Caco-2 (cell line): Measurements from ENCODE around the gene KCTD18. TPM values are rescaled to one million over a fixed set of nuclear protein-coding genes. Genes with fewer than 3 reads are reported as not detected.

Source experiments
- BruUV-seq: library from RNA; stranded (reverse); fragments of 400-500 nt; replicated peaks from 2 replicates; lab custom pipeline; 2021; lab: Mats Ljungman, UMichigan
- CTCF ChIA-PET: fragments of 300-600 bp; sonication (Branson Sonifier 250); formaldehyde crosslinking; loops from one replicate; lab custom pipeline; 2022; ENCODE audit warnings: antibody characterized with exemption; lab: Charles Lee
- POLR2A ChIA-PET: fragments of 300-600 bp; sonication (Branson Sonifier 250); formaldehyde crosslinking; loops from one replicate; lab custom pipeline; 2022; ENCODE audit warnings: antibody characterized with exemption; lab: Charles Lee
- DNase-seq, 2 experiments: peaks; one replicate each; pipeline versions ENCODE4 v3.0.0 to v3.0.0-alpha.2; 2020 to 2022
- H3K27me3 ChIP-seq: replicated peaks from 2 replicates; pipeline ENCODE4 v1.6.0; 2011; ENCODE audit warnings: low read length; ENCODE audit not compliant: control insufficient read depth, insufficient read depth
- H3K36me3 ChIP-seq: 2 replicates; pipeline ENCODE4 v1.5.1; 2011; ENCODE audit warnings: low read length; ENCODE audit not compliant: control insufficient read depth, insufficient read depth
- H3K4me1 ChIP-seq: fragments of 250-450 bp; sonication (Bioruptor Pico); 2 replicates; pipeline ENCODE4 v1.5.1; 2020; ENCODE audit warnings: mild to moderate bottlenecking
- H3K4me3 ChIP-seq: 2 replicates; pipeline ENCODE4 v1.5.1; 2011; ENCODE audit warnings: low read depth, mild to moderate bottlenecking, control low read depth, low read length
- H3K9me3 ChIP-seq: fragments of 250-450 bp; sonication (Bioruptor Pico); 2 replicates; pipeline ENCODE4 v1.5.1; 2020; ENCODE audit warnings: mild to moderate bottlenecking, moderate library complexity
- H3K27ac Mint-ChIP-seq: one replicate; pipeline ENCODE4 v1.8.0; 2022; ENCODE audit warnings: mixed read lengths; ENCODE audit not compliant: unreplicated experiment
- H3K27me3 Mint-ChIP-seq: one replicate; pipeline ENCODE4 v1.8.0; 2022; ENCODE audit warnings: mixed read lengths; ENCODE audit not compliant: insufficient read depth, unreplicated experiment
- H3K36me3 Mint-ChIP-seq: one replicate; pipeline ENCODE4 v1.8.0; 2022; ENCODE audit warnings: mild to moderate bottlenecking, mixed read lengths; ENCODE audit not compliant: insufficient read depth, unreplicated experiment
- H3K4me1 Mint-ChIP-seq: one replicate; pipeline ENCODE4 v1.8.0; 2022; ENCODE audit warnings: low read depth, mixed read lengths; ENCODE audit not compliant: unreplicated experiment
- H3K4me3 Mint-ChIP-seq: one replicate; pipeline ENCODE4 v1.8.0; 2022; ENCODE audit warnings: mild to moderate bottlenecking, moderate library complexity, mixed read lengths; ENCODE audit not compliant: unreplicated experiment
- H3K9me3 Mint-ChIP-seq: one replicate; pipeline ENCODE4 v1.8.0; 2022; ENCODE audit warnings: mixed read lengths; ENCODE audit not compliant: unreplicated experiment
- intact Hi-C: fragments of 100-400 bp; cut with micrococcal nuclease; formaldehyde crosslinking; loops from one replicate; pipeline ENCODE4 v1.10.0; 2022; ENCODE audit not compliant: unreplicated experiment
- total RNA-seq: library from RNA; stranded (reverse); gene quantifications from 2 replicates; pipeline ENCODE4 v1.2.3, GENCODE V29; 2022
- TF ChIP-seq, protein P1 (sequence below), 2 experiments: fragments of 200-600 bp in 1 of 2; IDR thresholded peaks; 1 replicate in 1 of 2; 2 replicates in 1 of 2; pipeline versions ENCODE4 v1.5.1 to v1.8.0; 2011 to 2022; ENCODE audit warnings: antibody characterized with exemption in 1 of 2, control low read depth in 1 of 2, inconsistent platforms in 1 of 2, low read depth in 1 of 2, low read length in 1 of 2, mild to moderate bottlenecking in 1 of 2, moderate library complexity in 1 of 2; ENCODE audit not compliant: insufficient read depth in 1 of 2, severe bottlenecking in 1 of 2, unreplicated experiment in 1 of 2

Gene KCTD18
- total RNA-seq, 1 experiment from 2014 or later = 8.6 TPM

- H3K4me3 ChIP-seq = no peak overlapping the region
- peaks cover 12% of the 10 kb centered on the region for H3K4me1 Mint-ChIP-seq
- intact Hi-C loops = no loop called here
- H3K27ac Mint-ChIP-seq = no peak overlapping the region
- H3K9me3 Mint-ChIP-seq = no peaks in the 10 kb centered on the region
- H3K4me3 Mint-ChIP-seq = no peak overlapping the region
- H3K36me3 Mint-ChIP-seq = peaks cover 86% of the 10 kb centered on the region
- H3K4me1 ChIP-seq = no peaks in the 10 kb centered on the region
- TF ChIP-seq, protein P1, sequence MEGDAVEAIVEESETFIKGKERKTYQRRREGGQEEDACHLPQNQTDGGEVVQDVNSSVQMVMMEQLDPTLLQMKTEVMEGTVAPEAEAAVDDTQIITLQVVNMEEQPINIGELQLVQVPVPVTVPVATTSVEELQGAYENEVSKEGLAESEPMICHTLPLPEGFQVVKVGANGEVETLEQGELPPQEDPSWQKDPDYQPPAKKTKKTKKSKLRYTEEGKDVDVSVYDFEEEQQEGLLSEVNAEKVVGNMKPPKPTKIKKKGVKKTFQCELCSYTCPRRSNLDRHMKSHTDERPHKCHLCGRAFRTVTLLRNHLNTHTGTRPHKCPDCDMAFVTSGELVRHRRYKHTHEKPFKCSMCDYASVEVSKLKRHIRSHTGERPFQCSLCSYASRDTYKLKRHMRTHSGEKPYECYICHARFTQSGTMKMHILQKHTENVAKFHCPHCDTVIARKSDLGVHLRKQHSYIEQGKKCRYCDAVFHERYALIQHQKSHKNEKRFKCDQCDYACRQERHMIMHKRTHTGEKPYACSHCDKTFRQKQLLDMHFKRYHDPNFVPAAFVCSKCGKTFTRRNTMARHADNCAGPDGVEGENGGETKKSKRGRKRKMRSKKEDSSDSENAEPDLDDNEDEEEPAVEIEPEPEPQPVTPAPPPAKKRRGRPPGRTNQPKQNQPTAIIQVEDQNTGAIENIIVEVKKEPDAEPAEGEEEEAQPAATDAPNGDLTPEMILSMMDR (IDR thresholded peaks at IDR 0.05; ENCODE audit: insufficient read depth in 1 of 2, low read depth in 1 of 2, low read length in 1 of 2, severe bottlenecking in 1 of 2, unreplicated experiment in 1 of 2) = no peak
- ChIA-PET POLR2A (no interaction called here), CTCF (no interaction called here)
- BruUV-seq = no TSS peak
- no peaks in the 10 kb centered on the region for H3K27me3 ChIP-seq
- peaks cover 5% of the 10 kb centered on the region for H3K36me3 ChIP-seq
- DNase-seq = no peak
- no peaks in the 10 kb centered on the region for H3K9me3 ChIP-seq
- no peaks in the 10 kb centered on the region for H3K27me3 Mint-ChIP-seq
Measured at GRCh38 chr2:200453142-200453852, 56.6 kb downstream of the KCTD18 start.

GRCh38 chr2:200452377-200452776, 57.5 kb downstream of the KCTD18 start:
- TF ChIP-seq, protein P1 (IDR thresholded peaks at IDR 0.05; ENCODE audit: insufficient read depth in 1 of 2, low read depth in 1 of 2, low read length in 1 of 2, severe bottlenecking in 1 of 2, unreplicated experiment in 1 of 2) = no peak
- no peaks in the 10 kb centered on the region for H3K9me3 Mint-ChIP-seq
- H3K4me1 Mint-ChIP-seq = peaks cover 12% of the 10 kb centered on the region
- H3K27me3 Mint-ChIP-seq = no peaks in the 10 kb centered on the region
- BruUV-seq = no TSS peak
- no peak overlapping the region for H3K4me3 ChIP-seq
- H3K36me3 ChIP-seq = peaks cover 5% of the 10 kb centered on the region
- H3K4me1 ChIP-seq = no peaks in the 10 kb centered on the region
- no peaks in the 10 kb centered on the region for H3K9me3 ChIP-seq
- ChIA-PET POLR2A (no interaction called here), CTCF (no interaction called here)
- H3K27ac Mint-ChIP-seq = no peak overlapping the region
- H3K27me3 ChIP-seq = no peaks in the 10 kb centered on the region
- no peak overlapping the region for H3K4me3 Mint-ChIP-seq
- H3K36me3 Mint-ChIP-seq = peaks cover 87% of the 10 kb centered on the region
- intact Hi-C loops = no loop called here
- DNase-seq = no peak

GRCh38 chr2:200451511-200451910, 58.4 kb downstream of the KCTD18 start:
- POLR2A ChIA-PET = no interaction called here
- intact Hi-C loops = no loop called here
- no peaks in the 10 kb centered on the region for H3K9me3 Mint-ChIP-seq
- Histone ChIP-seq H3K27me3 (no peaks in the 10 kb centered on the region), H3K4me1 (no peaks in the 10 kb centered on the region), H3K36me3 (peaks cover 4% of the 10 kb centered on the region), H3K4me3 (no peak overlapping the region), H3K9me3 (no peaks in the 10 kb centered on the region)
- no peak for DNase-seq
- H3K36me3 Mint-ChIP-seq = peaks cover 89% of the 10 kb centered on the region
- BruUV-seq = no TSS peak
- TF ChIP-seq, protein P1 (IDR thresholded peaks at IDR 0.05; ENCODE audit: insufficient read depth in 1 of 2, low read depth in 1 of 2, low read length in 1 of 2, severe bottlenecking in 1 of 2, unreplicated experiment in 1 of 2) = no peak
- no peaks in the 10 kb centered on the region for H3K27me3 Mint-ChIP-seq
- H3K4me3 Mint-ChIP-seq = no peak overlapping the region
- H3K4me1 Mint-ChIP-seq = peaks cover 6% of the 10 kb centered on the region
- CTCF ChIA-PET = no interaction called here
- H3K27ac Mint-ChIP-seq = no peak overlapping the region
